Measurements from ENCODE around the gene MAGEB6. TPM values are rescaled to one million over a fixed set of nuclear protein-coding genes. Genes with fewer than 3 reads are reported as not detected.
"Not testable (repeated sequence)": the region's sequence is repeated elsewhere in the genome, so short reads cannot be mapped to it uniquely, and the experiment has no call there.

The MAGEB6 gene
- total and polyA plus RNA-seq, 4 donors = not detected

- no peak overlapping the region for H3K9ac ChIP-seq (ENCODE audit: insufficient read depth in 1 of 2, low read length in 2 of 2)
- H3K27me3 ChIP-seq (ENCODE audit: control insufficient read depth in 3 of 3, insufficient read depth in 3 of 3, low read length in 2 of 3) = no peaks in the 10 kb centered on the region
- no peaks in the 10 kb centered on the region for H3K36me3 ChIP-seq (ENCODE audit: control insufficient read depth in 4 of 4, insufficient read depth in 4 of 4, low read length in 4 of 4)
- no peak for DNase-seq
- no peaks in the 10 kb centered on the region for H3K4me1 ChIP-seq (ENCODE audit: control insufficient read depth in 5 of 5, insufficient read depth in 5 of 5, low read length in 5 of 5)
- no peak for TF ChIP-seq CTCF (IDR thresholded peaks at IDR 0.05; ENCODE audit: control extremely low read depth, extremely low read depth)
- H3K4me3 ChIP-seq = no peak overlapping the region
- peaks cover 0 to 2% (median 0%) of the 10 kb centered on the region in 4 donors for H3K9me3 ChIP-seq (ENCODE audit: control insufficient read depth in 4 of 4, insufficient read depth in 3 of 4, low read length in 3 of 4)
- no peak for ATAC-seq (ENCODE audit: insufficient read depth, low FRiP score)
- H3K27ac ChIP-seq (ENCODE audit: low read depth in 1 of 2, low read length in 1 of 2) = no peak overlapping the region
Observed at GRCh38 chrX:26203561-26203960, 11.3 kb downstream of the MAGEB6 start.

- not testable (repeated sequence) for H3K4me3 ChIP-seq; H3K9me3 ChIP-seq (ENCODE audit: control insufficient read depth in 4 of 4, insufficient read depth in 3 of 4, low read length in 3 of 4); H3K27me3 ChIP-seq (ENCODE audit: control insufficient read depth in 3 of 3, insufficient read depth in 3 of 3, low read length in 2 of 3); DNase-seq; H3K4me1 ChIP-seq (ENCODE audit: control insufficient read depth in 5 of 5, insufficient read depth in 5 of 5, low read length in 5 of 5); ATAC-seq (ENCODE audit: insufficient read depth, low FRiP score); H3K9ac ChIP-seq (ENCODE audit: insufficient read depth in 1 of 2, low read length in 2 of 2); H3K36me3 ChIP-seq (ENCODE audit: control insufficient read depth in 4 of 4, insufficient read depth in 4 of 4, low read length in 4 of 4); H3K27ac ChIP-seq (ENCODE audit: low read depth in 1 of 2, low read length in 1 of 2)
- 80 to 93% methylated on average over 1 to 27 of the region's 27 CpGs for WGBS, 2 donors
Observed at GRCh38 chrX:26204717-26205116, 12.5 kb downstream of the MAGEB6 start.

GRCh38 chrX:26208012-26208411 lies 15.8 kb downstream of the MAGEB6 start:
- H3K27ac ChIP-seq (ENCODE audit: low read depth in 1 of 2, low read length in 1 of 2) = no peak overlapping the region
- H3K36me3 ChIP-seq (ENCODE audit: control insufficient read depth in 4 of 4, insufficient read depth in 4 of 4, low read length in 4 of 4) = no peaks in the 10 kb centered on the region
- H3K4me1 ChIP-seq (ENCODE audit: control insufficient read depth in 5 of 5, insufficient read depth in 5 of 5, low read length in 5 of 5) = no peaks in the 10 kb centered on the region
- H3K4me3 ChIP-seq = no peak overlapping the region
- no peaks in the 10 kb centered on the region for H3K27me3 ChIP-seq (ENCODE audit: control insufficient read depth in 3 of 3, insufficient read depth in 3 of 3, low read length in 2 of 3)
- DNase-seq = no peak
- H3K9ac ChIP-seq (ENCODE audit: insufficient read depth in 1 of 2, low read length in 2 of 2) = no peak overlapping the region
- no peak for TF ChIP-seq CTCF (IDR thresholded peaks at IDR 0.05; ENCODE audit: control extremely low read depth, extremely low read depth)
- ATAC-seq (ENCODE audit: insufficient read depth, low FRiP score) = no peak
- WGBS, 2 donors = 49 to 65% methylated on average over 3 of the region's 3 CpGs
- peaks cover 0 to 2% (median 0%) of the 10 kb centered on the region in 4 donors for H3K9me3 ChIP-seq (ENCODE audit: control insufficient read depth in 4 of 4, insufficient read depth in 3 of 4, low read length in 3 of 4)

GRCh38 chrX:26215869-26216268 lies 23.6 kb downstream of the MAGEB6 start, which contains the start of gene MAGEB5:
MAGEB5 (plus strand) TSS chrX:26216169; CDS start chrX:26217302, 1,133 bp downstream.
- TF ChIP-seq CTCF (IDR thresholded peaks at IDR 0.05; ENCODE audit: control extremely low read depth, extremely low read depth) = no peak
- ATAC-seq (ENCODE audit: insufficient read depth, low FRiP score) = no peak
- 53 to 84% methylated on average over 5 of the region's 5 CpGs for WGBS, 2 donors

More at GRCh38 chrX:26215869-26216268, 23.6 kb downstream of the MAGEB6 start, which contains the start of gene MAGEB5:
- no peaks in the 10 kb centered on the region for H3K36me3 ChIP-seq (ENCODE audit: control insufficient read depth in 4 of 4, insufficient read depth in 4 of 4, low read length in 4 of 4)
- no peaks in the 10 kb centered on the region for H3K4me1 ChIP-seq (ENCODE audit: control insufficient read depth in 5 of 5, insufficient read depth in 5 of 5, low read length in 5 of 5)
- H3K27me3 ChIP-seq (ENCODE audit: control insufficient read depth in 3 of 3, insufficient read depth in 3 of 3, low read length in 2 of 3) = no peaks in the 10 kb centered on the region
- H3K9ac ChIP-seq (ENCODE audit: insufficient read depth in 1 of 2, low read length in 2 of 2) = no peak within 1 kb of the TSS
- no peak for DNase-seq
- H3K9me3 ChIP-seq (ENCODE audit: control insufficient read depth in 4 of 4, insufficient read depth in 3 of 4, low read length in 3 of 4) = peaks cover 0 to 2% (median 0%) of the 10 kb centered on the region in 4 donors
- H3K4me3 ChIP-seq = no peak within 1 kb of the TSS
- H3K27ac ChIP-seq (ENCODE audit: low read depth in 1 of 2, low read length in 1 of 2) = no peak within 1 kb of the TSS
